Neural progenitor cell (in vitro differentiated cells): ENCODE measurements around the gene TRMT1L.

ENCODE experiments used
- CTCF ChIP-seq: fragments of 200-600 bp; sonication (generic); IDR thresholded peaks from 2 replicates; pipeline ENCODE4 v1.5.1; 2017; ENCODE audit warnings: antibody characterized with exemption, mild to moderate bottlenecking
- EZH2 ChIP-seq: fragments of 200-600 bp; sonication (generic); IDR thresholded peaks from 2 replicates; pipeline ENCODE4 v1.6.1; 2017; ENCODE audit warnings: antibody characterized with exemption, mild to moderate bottlenecking, moderate library complexity
- EZH2phosphoT487 ChIP-seq: fragments of 200-600 bp; sonication (generic); IDR thresholded peaks from 2 replicates; pipeline ENCODE4 v1.6.1; 2017; ENCODE audit warnings: antibody characterized with exemption

- TF ChIP-seq CTCF (no peak), EZH2phosphoT487 (no peak), EZH2 (no peak)
Observed at GRCh38 chr1:185070051-185070450, 86.7 kb downstream of the TRMT1L start.
